Skeletal muscle tissue (tissue), 4 donors: Measurements from ENCODE around the gene PPP1R3C. TPM values are rescaled to one million over a fixed set of nuclear protein-coding genes. Genes with fewer than 3 reads are reported as not detected.

Experiments
- H3K27ac ChIP-seq: one replicate; pipeline ENCODE4 v1.7.0; 2013; ENCODE audit warnings: mild to moderate bottlenecking, low read depth, low read length, inconsistent platforms
- H3K27me3 ChIP-seq, 3 donors: one replicate each; pipeline ENCODE4 v1.7.0; 2013; ENCODE audit warnings: low read length in 3 of 3; ENCODE audit not compliant: control insufficient read depth in 3 of 3, insufficient read depth in 3 of 3
- H3K36me3 ChIP-seq, 3 donors: one replicate each; pipeline ENCODE4 v1.7.0; 2013; ENCODE audit warnings: low read length in 3 of 3; ENCODE audit not compliant: control insufficient read depth in 3 of 3, insufficient read depth in 3 of 3
- H3K4me1 ChIP-seq, 3 donors: one replicate each; pipeline ENCODE4 v1.7.0; 2013; ENCODE audit warnings: low read length in 3 of 3, mild to moderate bottlenecking in 3 of 3; ENCODE audit not compliant: control insufficient read depth in 3 of 3, insufficient read depth in 3 of 3
- H3K4me3 ChIP-seq, 3 donors: one replicate each; pipeline ENCODE4 v1.7.0; 2013; ENCODE audit warnings: low read length in 3 of 3
- H3K9ac ChIP-seq, 3 donors: one replicate each; pipeline ENCODE4 v1.7.0; 2013; ENCODE audit warnings: low read length in 3 of 3, mild to moderate bottlenecking in 3 of 3, moderate library complexity in 2 of 3, low read depth in 1 of 3
- H3K9me3 ChIP-seq, 3 donors: one replicate each; pipeline ENCODE4 v1.7.0; 2013; ENCODE audit warnings: low read length in 3 of 3; ENCODE audit not compliant: control insufficient read depth in 3 of 3
- total RNA-seq: library from RNA; depleted of rRNA; stranded (reverse); fragments of >200 nt; gene quantifications from one replicate; pipeline ENCODE4 v1.2.3, GENCODE V29; 2014
- donor health status: Osteomylitis.

PPP1R3C gene
- total RNA-seq, 1 donor from 2014 or later, result 218 TPM

DNA sequence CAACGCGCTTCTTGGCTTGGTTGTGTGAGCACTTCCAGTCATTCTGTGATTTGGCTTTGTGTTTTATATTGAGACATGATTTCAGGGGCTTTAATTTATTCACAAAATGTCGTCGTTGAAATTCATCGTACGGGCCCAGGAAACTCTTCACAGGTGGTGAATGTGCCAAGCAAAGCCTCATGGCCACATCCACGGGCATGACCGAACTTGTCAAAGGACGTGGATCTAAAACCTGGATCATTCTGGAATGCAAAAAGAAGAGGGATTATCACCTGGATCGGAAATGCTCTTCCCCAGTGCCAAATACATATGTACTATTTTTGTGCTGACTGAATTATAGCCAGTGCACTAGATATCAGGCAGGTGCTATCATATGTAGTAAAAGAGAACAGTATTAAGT lies 2.2 kb downstream of the PPP1R3C start:
- peaks cover 6 to 27% (median 9%) of the 10 kb centered on the region in 3 donors for H3K4me1 ChIP-seq
- H3K27ac ChIP-seq, result peak overlapping the region; percentile 98
- H3K36me3 ChIP-seq, result peaks cover 24 to 34% (median 33%) of the 10 kb centered on the region in 3 donors
- H3K27me3 ChIP-seq, result no peaks in the 10 kb centered on the region
- peak overlapping the region; percentile 71 to 95 (median 89) for H3K4me3 ChIP-seq
- no peaks in the 10 kb centered on the region for H3K9me3 ChIP-seq
- H3K9ac ChIP-seq, result peak overlapping the region; percentile 93 to 98 (median 94)

DNA sequence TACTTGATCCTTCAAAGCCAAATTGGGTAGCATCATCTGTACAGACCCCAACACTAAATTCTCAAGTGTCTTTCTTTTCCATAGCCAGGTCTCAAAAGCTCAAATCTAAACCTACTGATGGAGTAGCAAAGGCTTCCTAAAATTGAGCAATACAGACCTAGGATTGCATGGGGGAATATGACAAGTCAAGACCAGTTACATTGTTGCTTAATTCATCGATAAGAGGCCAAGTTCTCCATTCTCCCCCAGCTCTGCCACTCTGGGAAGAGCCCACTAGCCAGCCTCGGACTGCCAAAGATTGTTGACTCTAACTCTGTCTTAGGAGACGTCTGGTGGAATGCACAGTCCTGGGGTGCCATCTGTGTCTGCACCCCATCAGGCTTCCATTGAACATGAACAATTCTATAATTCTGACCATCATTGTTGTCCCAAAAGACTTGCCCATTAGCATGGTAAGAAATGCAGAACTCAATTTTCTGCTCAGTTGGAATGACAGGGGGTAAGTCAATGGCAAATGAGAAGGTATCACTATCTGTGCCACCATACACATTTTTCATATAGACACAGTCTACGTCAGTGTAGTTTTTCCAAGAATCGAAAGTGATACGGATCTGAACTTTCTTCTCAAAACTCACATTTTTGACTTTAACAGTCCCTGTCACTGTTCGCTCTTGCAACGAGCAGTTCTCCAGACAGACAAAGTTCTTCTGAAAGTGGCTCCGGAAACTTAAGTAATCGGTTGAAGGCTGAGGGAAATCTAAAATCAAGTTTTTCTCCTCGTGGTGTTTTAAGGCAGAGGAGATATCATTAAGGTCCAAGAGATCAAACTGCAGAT lies 2.9 kb downstream of the PPP1R3C start:
- Histone ChIP-seq H3K4me1 (peaks cover 6 to 22% (median 7%) of the 10 kb centered on the region in 3 donors), H3K4me3 (peak overlapping the region; percentile 71 to 95 (median 89)), H3K9me3 (no peaks in the 10 kb centered on the region), H3K36me3 (peaks cover 24 to 37% (median 36%) of the 10 kb centered on the region in 3 donors), H3K9ac (peak overlapping the region; percentile 93 to 98 (median 94)), H3K27ac (peak overlapping the region; percentile 98), H3K27me3 (no peaks in the 10 kb centered on the region)

GRCh38 chr10:91628383-91628782 lies 4.5 kb downstream of the PPP1R3C start:
- Histone ChIP-seq H3K9me3 (no peaks in the 10 kb centered on the region), H3K27me3 (no peaks in the 10 kb centered on the region), H3K9ac (peak overlapping the region; percentile 93 to 98 (median 94)), H3K27ac (peak overlapping the region; percentile 98), H3K36me3 (peaks cover 34 to 47% (median 40%) of the 10 kb centered on the region in 3 donors), H3K4me3 (peak overlapping the region; percentile 71 to 95 (median 89)), H3K4me1 (peaks cover 4 to 20% (median 4%) of the 10 kb centered on the region in 3 donors)

- peak overlapping the region; percentile 98 for H3K27ac ChIP-seq
- peaks cover 34 to 45% (median 40%) of the 10 kb centered on the region in 3 donors for H3K36me3 ChIP-seq
- peaks cover 2 to 17% (median 4%) of the 10 kb centered on the region in 3 donors for H3K4me1 ChIP-seq
- peak overlapping the region; percentile 93 to 98 (median 94) for H3K9ac ChIP-seq
- no peaks in the 10 kb centered on the region for H3K9me3 ChIP-seq
- H3K4me3 ChIP-seq, result peak overlapping the region; percentile 71 to 95 (median 89)
- H3K27me3 ChIP-seq, result no peaks in the 10 kb centered on the region
Observed at GRCh38 chr10:91627344-91628102, 5.3 kb downstream of the PPP1R3C start.

- peak overlapping the region in 1 of 3 donors; percentile 33 for H3K9ac ChIP-seq
- H3K4me1 ChIP-seq, result peaks cover 2 to 17% (median 4%) of the 10 kb centered on the region in 3 donors
- H3K27me3 ChIP-seq, result no peaks in the 10 kb centered on the region
- H3K27ac ChIP-seq, result peak overlapping the region; percentile 98
- peaks cover 34 to 42% (median 39%) of the 10 kb centered on the region in 3 donors for H3K36me3 ChIP-seq
- H3K4me3 ChIP-seq, result no peak overlapping the region
- H3K9me3 ChIP-seq, result no peaks in the 10 kb centered on the region
Observed at GRCh38 chr10:91626936-91627335, 5.9 kb downstream of the PPP1R3C start.

DNA sequence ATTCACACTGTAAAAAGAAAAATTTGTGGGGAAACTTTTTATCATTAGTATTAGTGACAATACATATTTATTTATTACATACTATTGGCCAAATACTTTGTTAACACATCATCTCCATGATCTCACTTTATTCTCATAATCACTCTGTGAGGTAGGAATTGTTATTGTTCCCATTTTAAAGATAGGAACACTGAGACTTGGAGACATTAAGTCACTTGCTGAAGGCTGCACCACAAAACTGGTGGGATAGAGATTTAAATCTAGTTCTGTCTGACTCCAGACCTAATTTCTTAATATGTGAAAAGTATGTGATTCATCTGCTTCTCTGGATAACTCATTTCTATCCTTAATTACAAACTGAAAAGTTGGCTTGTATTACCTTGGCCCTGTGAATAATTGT lies 8.2 kb downstream of the PPP1R3C start:
- Histone ChIP-seq H3K4me1 (peaks cover 2 to 22% (median 11%) of the 10 kb centered on the region in 3 donors), H3K27ac (peak overlapping the region; percentile 38), H3K9ac (no peak overlapping the region), H3K27me3 (no peaks in the 10 kb centered on the region), H3K4me3 (no peak overlapping the region), H3K9me3 (no peaks in the 10 kb centered on the region), H3K36me3 (peaks cover 27 to 34% (median 31%) of the 10 kb centered on the region in 3 donors)

DNA sequence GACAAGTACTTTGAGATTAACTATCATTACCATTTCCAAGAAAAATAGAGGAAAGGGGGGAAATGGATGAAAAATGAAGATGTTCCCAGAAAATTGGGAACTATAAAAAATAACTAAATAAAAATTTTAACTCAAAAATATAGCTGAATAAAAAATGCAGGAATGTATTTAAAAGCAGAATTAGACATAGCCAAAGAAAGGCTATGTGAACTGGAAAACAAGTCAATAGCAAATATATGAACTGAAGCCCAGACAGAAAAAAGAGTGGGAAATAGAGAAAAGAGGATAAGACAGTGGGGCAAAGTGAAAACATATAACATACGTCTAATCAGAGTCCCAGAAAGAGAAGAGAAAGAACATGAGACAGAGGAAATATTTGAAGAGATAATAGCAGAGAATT lies 10.3 kb downstream of the PPP1R3C start:
- no peaks in the 10 kb centered on the region for H3K9me3 ChIP-seq
- no peak overlapping the region for H3K9ac ChIP-seq
- peak overlapping the region; percentile 78 for H3K27ac ChIP-seq
- no peaks in the 10 kb centered on the region for H3K27me3 ChIP-seq
- H3K4me3 ChIP-seq, result no peak overlapping the region
- peaks cover 15 to 22% (median 16%) of the 10 kb centered on the region in 3 donors for H3K36me3 ChIP-seq
- H3K4me1 ChIP-seq, result peaks cover 2 to 16% (median 7%) of the 10 kb centered on the region in 3 donors

GRCh38 chr10:91621483-91622113 lies 11.3 kb downstream of the PPP1R3C start:
- H3K9me3 ChIP-seq, result no peaks in the 10 kb centered on the region
- H3K9ac ChIP-seq, result peak overlapping the region in 2 of 3 donors; percentile 1 to 26
- H3K36me3 ChIP-seq, result peaks cover 15 to 22% (median 16%) of the 10 kb centered on the region in 3 donors
- H3K27me3 ChIP-seq, result no peaks in the 10 kb centered on the region
- H3K27ac ChIP-seq, result peak overlapping the region; percentile 78
- no peak overlapping the region for H3K4me3 ChIP-seq
- H3K4me1 ChIP-seq, result peaks cover 0 to 15% (median 7%) of the 10 kb centered on the region in 3 donors

GRCh38 chr10:91617072-91617609 lies 15.7 kb downstream of the PPP1R3C start:
- Histone ChIP-seq H3K27ac (peak overlapping the region; percentile 58), H3K27me3 (no peaks in the 10 kb centered on the region), H3K4me3 (no peak overlapping the region), H3K4me1 (peaks cover 17 to 22% (median 17%) of the 10 kb centered on the region in 3 donors), H3K9ac (peak overlapping the region in 1 of 3 donors; percentile 3), H3K9me3 (peaks cover 0 to 2% (median 0%) of the 10 kb centered on the region in 3 donors), H3K36me3 (peaks cover 7 to 9% (median 7%) of the 10 kb centered on the region in 3 donors)
